Activated CD8-positive, alpha-beta T cell treated with anti-CD3 and anti-CD28 coated beads, Interleukin-2, amount 10 ng/mL, durations not matched to agents 7 days and 5 days (primary cell): ENCODE measurements around the gene AKR1B15. TPM values are rescaled to one million over a fixed set of nuclear protein-coding genes. Genes with fewer than 3 reads are reported as not detected.
"Not testable (repeated sequence)": the region's sequence is repeated elsewhere in the genome, so short reads cannot be mapped to it uniquely, and the experiment has no call there.

Source experiments
- ATAC-seq: fragments of 150-1000 bp; cut with Tn5 transposase; one replicate; pipeline ENCODE4 v1.10.0; 2021; ENCODE audit warnings: moderate library complexity
- CTCF ChIA-PET: fragments of 350-600 bp; sonication (Branson Sonifier 250); formaldehyde crosslinking; loops from one replicate; lab custom pipeline; 2021; ENCODE audit warnings: antibody characterized with exemption; lab: Charles Lee
- POLR2A ChIA-PET: fragments of 350-600 bp; sonication (Branson Sonifier 250); formaldehyde crosslinking; loops from one replicate; lab custom pipeline; 2021; ENCODE audit warnings: antibody characterized with exemption; lab: Charles Lee
- DNase-seq: peaks from one replicate; pipeline ENCODE4 v3.0.0-alpha.2; 2020
- H3K27ac Mint-ChIP-seq: one replicate; pipeline ENCODE4 v1.8.0; 2021; ENCODE audit warnings: mild to moderate bottlenecking, mixed read lengths
- H3K27me3 Mint-ChIP-seq: one replicate; pipeline ENCODE4 v1.8.0; 2021; ENCODE audit warnings: low read depth, mixed read lengths
- H3K36me3 Mint-ChIP-seq: one replicate; pipeline ENCODE4 v1.8.0; 2021; ENCODE audit warnings: low read depth, mixed read lengths
- H3K4me1 Mint-ChIP-seq: one replicate; pipeline ENCODE4 v1.8.0; 2021; ENCODE audit warnings: low read depth, mixed read lengths
- H3K4me3 Mint-ChIP-seq: one replicate; pipeline ENCODE4 v1.8.0; 2021; ENCODE audit warnings: mild to moderate bottlenecking, mixed read lengths
- H3K9me3 Mint-ChIP-seq: one replicate; pipeline ENCODE4 v1.8.0; 2022; ENCODE audit warnings: mixed read lengths; ENCODE audit not compliant: insufficient read depth
- total RNA-seq, 2 experiments: library from RNA; stranded (reverse); gene quantifications; one replicate each; pipeline ENCODE4 v1.2.3, GENCODE V29; 2021

Gene AKR1B15
- total RNA-seq, 2 experiments from 2014 or later: not detected

DNA sequence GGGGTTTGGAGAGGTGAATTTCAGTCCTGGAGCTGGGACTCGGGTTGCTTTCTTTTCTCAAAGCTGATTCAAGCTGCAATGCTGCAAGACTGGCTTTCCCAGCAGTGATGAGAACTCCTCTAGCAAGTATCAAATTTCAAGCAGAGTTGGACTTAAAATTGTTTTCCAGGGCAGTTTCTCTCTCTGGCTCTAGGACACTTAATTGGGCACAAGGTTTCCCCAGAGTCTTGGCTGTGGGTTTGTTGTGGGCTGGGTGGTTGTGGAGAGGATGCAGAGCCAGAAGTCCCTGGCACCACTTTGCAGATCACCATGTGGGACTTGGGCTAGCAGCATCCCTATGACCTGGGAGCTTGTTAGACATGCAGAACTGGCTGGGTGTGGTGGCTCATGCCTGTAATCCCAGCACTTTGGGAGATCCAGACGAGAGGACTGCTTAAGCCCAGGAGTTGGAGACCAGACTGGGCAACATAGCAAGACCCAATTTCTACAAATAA is 16.8 kb downstream of the AKR1B15 start:
- H3K4me1 Mint-ChIP-seq: peaks cover 5% of the 10 kb centered on the region
- H3K36me3 Mint-ChIP-seq: no peaks in the 10 kb centered on the region
- ChIA-PET POLR2A (no interaction called here), CTCF (no interaction called here)
- H3K4me3 Mint-ChIP-seq: no peak overlapping the region
- DNase-seq (no peak), ATAC-seq (no peak)
- peaks cover 3% of the 10 kb centered on the region for H3K27me3 Mint-ChIP-seq
- H3K27ac Mint-ChIP-seq: no peak overlapping the region
- H3K9me3 Mint-ChIP-seq: peaks cover 8% of the 10 kb centered on the region

DNA sequence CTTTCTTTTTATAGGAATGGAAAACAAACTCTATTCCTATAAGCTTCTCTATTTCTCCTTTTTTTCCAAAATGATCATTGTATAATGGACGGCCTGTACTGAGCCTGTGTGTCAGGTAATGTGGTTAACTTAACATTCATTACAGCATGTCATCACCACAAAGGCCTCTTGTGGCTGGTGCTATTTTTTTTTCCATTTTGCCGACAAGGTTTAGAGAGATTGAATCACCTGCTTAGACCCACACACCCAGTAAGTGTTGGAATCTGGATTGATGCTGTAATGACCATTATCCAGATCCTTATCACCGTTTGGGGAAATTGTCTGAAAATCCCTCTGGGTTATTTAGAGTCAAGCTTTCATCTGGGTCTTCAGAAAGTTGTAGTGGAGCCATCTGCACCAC is 18.5 kb downstream of the AKR1B15 start:
- H3K4me1 Mint-ChIP-seq: no peaks in the 10 kb centered on the region
- DNase-seq: no peak
- H3K9me3 Mint-ChIP-seq: peaks cover 7% of the 10 kb centered on the region
- POLR2A ChIA-PET: no interaction called here
- no peak overlapping the region for H3K4me3 Mint-ChIP-seq
- no peaks in the 10 kb centered on the region for H3K36me3 Mint-ChIP-seq
- H3K27me3 Mint-ChIP-seq: peaks cover 3% of the 10 kb centered on the region
- H3K27ac Mint-ChIP-seq: no peak overlapping the region
- CTCF ChIA-PET: no interaction called here
- ATAC-seq: no peak

GRCh38 chr7:134569962-134570361 is 21.1 kb downstream of the AKR1B15 start:
- POLR2A ChIA-PET, H3K4me1 Mint-ChIP-seq, H3K27me3 Mint-ChIP-seq, H3K27ac Mint-ChIP-seq, CTCF ChIA-PET, H3K36me3 Mint-ChIP-seq, H3K4me3 Mint-ChIP-seq, H3K9me3 Mint-ChIP-seq, ATAC-seq, DNase-seq: not testable (repeated sequence)

GRCh38 chr7:134571101-134571500 is 22.2 kb downstream of the AKR1B15 start:
- H3K27me3 Mint-ChIP-seq: peaks cover 4% of the 10 kb centered on the region
- no peaks in the 10 kb centered on the region for H3K36me3 Mint-ChIP-seq
- H3K4me3 Mint-ChIP-seq: no peak overlapping the region
- ATAC-seq (no peak), DNase-seq (no peak)
- CTCF ChIA-PET: no interaction called here
- H3K27ac Mint-ChIP-seq: no peak overlapping the region
- no peaks in the 10 kb centered on the region for H3K4me1 Mint-ChIP-seq
- no peaks in the 10 kb centered on the region for H3K9me3 Mint-ChIP-seq
- POLR2A ChIA-PET: no interaction called here

DNA sequence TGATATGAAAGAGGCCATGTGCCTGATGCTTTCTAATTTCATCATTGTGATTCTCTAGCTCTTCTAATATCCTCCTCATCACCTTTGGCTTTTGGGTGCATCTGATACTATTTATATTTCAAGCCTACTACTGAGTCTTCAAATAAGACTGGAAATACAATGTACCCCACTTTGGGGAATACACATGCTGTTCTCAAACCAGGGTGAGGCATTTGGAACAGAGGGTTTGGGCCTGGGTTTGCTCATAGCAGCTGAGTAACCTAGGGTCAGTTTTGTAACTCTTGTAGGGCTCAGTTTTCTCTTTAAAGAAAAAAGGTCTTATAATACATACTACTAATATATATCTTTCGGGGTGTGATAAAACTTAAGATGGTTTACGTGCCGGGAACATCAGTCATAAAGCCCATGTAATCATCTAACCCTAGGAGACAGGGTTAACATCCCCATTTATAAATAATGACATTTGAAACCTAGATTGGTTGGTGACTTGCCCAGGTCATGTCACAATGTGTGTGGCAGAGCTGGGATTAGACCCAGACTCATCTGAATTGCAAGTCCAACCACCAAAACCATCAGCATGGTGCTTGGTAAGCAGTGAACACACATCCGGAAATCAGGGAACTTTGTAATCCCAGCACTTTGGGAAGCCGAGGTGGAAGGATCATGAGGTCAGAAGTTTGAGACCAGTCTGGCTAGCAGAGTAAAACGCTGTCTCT is 23.0 kb downstream of the AKR1B15 start:
- CTCF ChIA-PET: no interaction called here
- DNase-seq (no peak), ATAC-seq (no peak)
- POLR2A ChIA-PET: no interaction called here
- Mint-ChIP-seq H3K27ac (no peak overlapping the region), H3K9me3 (no peaks in the 10 kb centered on the region), H3K27me3 (peaks cover 4% of the 10 kb centered on the region), H3K4me1 (no peaks in the 10 kb centered on the region), H3K36me3 (no peaks in the 10 kb centered on the region), H3K4me3 (no peak overlapping the region)

GRCh38 chr7:134574322-134574721 is 25.4 kb downstream of the AKR1B15 start:
- ChIA-PET CTCF (no interaction called here), POLR2A (no interaction called here)
- Mint-ChIP-seq H3K9me3 (no peaks in the 10 kb centered on the region), H3K27ac (no peak overlapping the region), H3K27me3 (peaks cover 7% of the 10 kb centered on the region), H3K36me3 (no peaks in the 10 kb centered on the region), H3K4me3 (no peak overlapping the region), H3K4me1 (peaks cover 3% of the 10 kb centered on the region)
- DNase-seq: no peak
- no peak for ATAC-seq

DNA sequence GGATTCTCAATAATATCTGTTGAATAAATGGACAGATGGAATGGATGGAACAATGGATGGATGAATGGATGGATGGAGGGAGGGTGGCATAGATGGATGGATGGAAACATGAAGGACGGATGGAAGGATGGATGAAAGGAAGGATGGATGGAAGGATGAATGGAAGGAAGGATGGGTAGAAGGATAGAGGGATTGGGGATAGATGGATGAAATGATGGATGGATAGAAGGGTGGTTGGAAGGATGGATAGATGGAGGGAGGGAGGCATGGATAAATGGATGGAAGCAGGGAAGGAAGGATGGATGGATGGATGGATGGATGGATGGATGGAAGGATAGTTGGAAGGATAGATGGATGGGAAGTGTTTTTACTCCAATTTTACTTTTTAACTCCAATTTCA is 35.4 kb downstream of the AKR1B15 start:
- Mint-ChIP-seq H3K27me3 (peaks cover 12% of the 10 kb centered on the region), H3K27ac (no peak overlapping the region), H3K4me3 (no peak overlapping the region), H3K4me1 (peaks cover 7% of the 10 kb centered on the region), H3K9me3 (no peaks in the 10 kb centered on the region), H3K36me3 (no peaks in the 10 kb centered on the region)
- ATAC-seq: no peak
- no peak for DNase-seq
- ChIA-PET CTCF (no interaction called here), POLR2A (no interaction called here)

DNA sequence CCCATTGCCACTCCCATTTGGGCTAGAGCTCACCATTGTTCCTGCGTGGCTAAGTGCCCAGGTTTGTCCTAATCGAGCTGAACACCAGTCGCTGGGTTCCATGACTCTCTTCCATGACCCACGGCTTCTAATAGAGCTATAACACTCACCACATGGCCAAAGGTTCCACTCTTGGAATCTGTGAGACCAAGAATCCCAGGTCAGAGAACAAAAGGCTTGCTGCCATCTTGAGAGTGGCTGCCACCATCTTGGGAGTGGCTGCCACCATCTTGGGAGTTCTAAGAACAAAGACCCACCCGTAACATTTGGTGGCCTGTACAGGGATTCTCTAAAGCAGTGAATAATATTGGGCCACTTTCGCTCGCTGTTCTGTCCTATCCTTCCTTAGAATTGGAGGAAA is 37.0 kb downstream of the AKR1B15 start:
- Mint-ChIP-seq H3K9me3 (no peaks in the 10 kb centered on the region), H3K4me3 (no peak overlapping the region), H3K27ac (no peak overlapping the region), H3K4me1 (no peaks in the 10 kb centered on the region), H3K27me3 (peaks cover 12% of the 10 kb centered on the region), H3K36me3 (no peaks in the 10 kb centered on the region)
- no peak for DNase-seq
- ChIA-PET CTCF (no interaction called here), POLR2A (no interaction called here)
- ATAC-seq: no peak

DNA sequence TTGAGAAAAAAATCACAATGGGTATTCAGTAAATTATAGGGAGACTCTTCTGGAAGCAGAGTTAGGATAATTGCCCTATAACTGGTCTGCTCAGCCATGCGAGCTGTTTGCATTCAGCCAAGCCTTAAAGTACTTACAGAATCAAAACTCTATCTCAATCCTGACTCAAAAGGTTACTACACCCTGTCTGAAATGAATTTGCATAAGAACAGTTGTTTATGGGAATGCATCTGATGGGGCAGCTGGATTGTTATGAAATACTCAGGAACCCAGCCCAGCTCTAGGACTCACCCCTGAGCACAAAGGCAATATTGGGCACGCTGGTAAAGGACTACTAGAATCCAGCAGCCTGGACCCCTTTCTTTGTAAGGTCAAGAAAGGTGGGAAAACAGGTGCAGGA is 38.8 kb downstream of the AKR1B15 start:
- ChIA-PET CTCF (no interaction called here), POLR2A (no interaction called here)
- DNase-seq (no peak), ATAC-seq (no peak)
- no peak overlapping the region for H3K4me3 Mint-ChIP-seq
- peaks cover 7% of the 10 kb centered on the region for H3K27me3 Mint-ChIP-seq
- no peaks in the 10 kb centered on the region for H3K9me3 Mint-ChIP-seq
- no peak overlapping the region for H3K27ac Mint-ChIP-seq
- no peaks in the 10 kb centered on the region for H3K36me3 Mint-ChIP-seq
- H3K4me1 Mint-ChIP-seq: no peaks in the 10 kb centered on the region

DNA sequence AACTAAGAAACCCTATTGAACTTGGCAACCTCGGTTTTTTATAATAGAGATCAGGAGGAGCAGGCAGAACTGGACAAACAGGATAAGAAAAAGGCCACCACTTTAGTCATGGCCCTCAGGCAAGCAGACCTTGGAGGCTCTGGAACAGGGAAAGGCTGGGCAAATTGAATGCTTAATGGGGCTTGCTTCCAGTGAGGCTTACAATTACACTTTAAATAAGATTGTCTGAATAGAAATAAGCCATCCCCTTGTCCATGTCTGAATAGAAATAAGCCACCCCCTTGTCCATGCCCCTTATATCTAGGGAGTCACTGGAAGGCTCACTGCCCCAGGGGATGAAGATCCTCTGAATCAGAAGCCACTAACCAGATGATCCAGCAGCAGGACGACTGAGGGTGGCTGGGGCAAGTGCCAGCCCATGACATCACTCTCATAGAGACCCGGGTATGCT is 40.6 kb downstream of the AKR1B15 start:
- Mint-ChIP-seq H3K4me1 (no peaks in the 10 kb centered on the region), H3K9me3 (no peaks in the 10 kb centered on the region), H3K27ac (no peak overlapping the region), H3K4me3 (no peak overlapping the region), H3K27me3 (no peaks in the 10 kb centered on the region), H3K36me3 (no peaks in the 10 kb centered on the region)
- DNase-seq (no peak), ATAC-seq (no peak)
- POLR2A ChIA-PET: no interaction called here
- CTCF ChIA-PET: no interaction called here

- ATAC-seq (no peak), DNase-seq (no peak)
- H3K4me3 Mint-ChIP-seq: no peak overlapping the region
- POLR2A ChIA-PET: no interaction called here
- no peaks in the 10 kb centered on the region for H3K36me3 Mint-ChIP-seq
- H3K4me1 Mint-ChIP-seq: no peaks in the 10 kb centered on the region
- H3K27me3 Mint-ChIP-seq: peaks cover 2% of the 10 kb centered on the region
- H3K27ac Mint-ChIP-seq: no peak overlapping the region
- CTCF ChIA-PET: no interaction called here
- H3K9me3 Mint-ChIP-seq: peaks cover 4% of the 10 kb centered on the region
Observed at GRCh38 chr7:134593530-134594392, 44.9 kb downstream of the AKR1B15 start.

DNA sequence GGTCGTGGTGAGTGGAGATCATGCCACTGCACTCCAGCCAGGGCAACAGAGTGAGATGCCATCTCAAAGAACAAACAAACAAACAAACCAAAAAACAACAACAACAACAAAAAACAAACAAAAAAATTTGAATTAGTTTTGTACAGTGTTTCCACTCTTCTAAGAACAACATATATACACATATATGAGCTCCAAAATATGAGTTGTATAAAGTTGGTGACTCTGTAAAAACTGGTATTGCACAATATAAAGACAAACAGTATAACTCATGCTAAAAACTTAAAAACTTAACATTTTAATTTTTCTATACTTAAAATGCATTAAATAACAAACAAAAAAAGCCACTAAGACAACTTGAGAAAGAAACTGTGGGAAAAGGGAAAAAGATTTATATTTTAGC is 46.0 kb downstream of the AKR1B15 start:
- peaks cover 8% of the 10 kb centered on the region for H3K9me3 Mint-ChIP-seq
- H3K27ac Mint-ChIP-seq: no peak overlapping the region
- H3K4me3 Mint-ChIP-seq: no peak overlapping the region
- peaks cover 6% of the 10 kb centered on the region for H3K27me3 Mint-ChIP-seq
- ChIA-PET POLR2A (no interaction called here), CTCF (no interaction called here)
- no peak for ATAC-seq
- DNase-seq: no peak
- no peaks in the 10 kb centered on the region for H3K36me3 Mint-ChIP-seq
- no peaks in the 10 kb centered on the region for H3K4me1 Mint-ChIP-seq
